Forelimb muscle (tissue), 1 donor: ENCODE data around the gene SCGN. TPM values are rescaled to one million over a fixed set of nuclear protein-coding genes. Genes with fewer than 3 reads are reported as not detected.
A peak's percentile ranks its signal among the peaks of the same experiment; 100 is the strongest.

ENCODE experiments used
- DNase-seq: peaks from one replicate; pipeline ENCODE4 v3.0.0-alpha.2; 2013; ENCODE audit warnings: low read depth
- polyA plus RNA-seq: library from polyadenylated mRNA; unstranded; fragments of 120-200 nt; gene quantifications from one replicate; pipeline ENCODE4 v1.2.1, GENCODE V29; 2013; ENCODE audit not compliant: insufficient read length

SCGN gene, protein sequence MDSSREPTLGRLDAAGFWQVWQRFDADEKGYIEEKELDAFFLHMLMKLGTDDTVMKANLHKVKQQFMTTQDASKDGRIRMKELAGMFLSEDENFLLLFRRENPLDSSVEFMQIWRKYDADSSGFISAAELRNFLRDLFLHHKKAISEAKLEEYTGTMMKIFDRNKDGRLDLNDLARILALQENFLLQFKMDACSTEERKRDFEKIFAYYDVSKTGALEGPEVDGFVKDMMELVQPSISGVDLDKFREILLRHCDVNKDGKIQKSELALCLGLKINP
- not detected for polyA plus RNA-seq

GRCh38 chr6:25652007-25652515, at the start of gene SCGN:
SCGN (plus strand) TSS chr6:25652215; CDS start chr6:25652404, 189 bp downstream.
- peak; percentile 31 for DNase-seq

DNA sequence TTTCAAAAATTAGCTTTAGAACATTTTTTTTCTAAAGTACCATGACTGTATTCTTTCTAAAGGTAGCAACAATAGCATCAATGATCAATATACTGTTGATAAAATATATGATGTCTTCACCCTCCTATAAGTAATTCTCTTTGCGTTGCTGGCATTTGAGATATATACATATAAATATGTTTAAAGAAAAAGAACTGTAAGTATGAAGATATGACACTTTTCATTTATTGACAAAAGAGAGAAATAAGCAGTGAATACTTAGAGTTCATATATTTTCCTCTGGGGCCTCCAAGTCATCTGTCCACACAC, 49.4 kb upstream of the SCGN start:
- no peak for DNase-seq

GRCh38 chr6:25603251-25603650, 48.8 kb upstream of the SCGN start:
- DNase-seq: no peak

DNA sequence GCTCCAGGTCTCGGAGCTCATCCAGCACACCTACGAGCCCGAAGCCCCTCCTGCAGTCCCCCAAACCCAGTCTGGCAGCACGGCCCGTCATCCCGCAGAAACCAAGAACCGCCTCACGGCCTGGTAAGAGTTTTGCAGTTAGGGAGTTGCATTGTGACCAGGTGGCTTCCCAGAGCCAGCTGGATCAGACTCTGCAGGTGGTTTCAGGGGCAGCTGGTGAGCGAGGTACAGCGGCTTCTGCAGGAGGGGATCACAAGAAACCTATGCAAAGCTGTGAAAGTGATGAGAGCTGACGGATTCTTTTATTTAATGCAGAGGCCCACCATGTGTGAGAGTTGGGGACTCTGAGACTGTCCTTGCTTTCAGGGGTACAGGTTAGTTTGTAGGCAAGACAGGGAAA, 45.9 kb upstream of the SCGN start:
- no peak for DNase-seq

DNA sequence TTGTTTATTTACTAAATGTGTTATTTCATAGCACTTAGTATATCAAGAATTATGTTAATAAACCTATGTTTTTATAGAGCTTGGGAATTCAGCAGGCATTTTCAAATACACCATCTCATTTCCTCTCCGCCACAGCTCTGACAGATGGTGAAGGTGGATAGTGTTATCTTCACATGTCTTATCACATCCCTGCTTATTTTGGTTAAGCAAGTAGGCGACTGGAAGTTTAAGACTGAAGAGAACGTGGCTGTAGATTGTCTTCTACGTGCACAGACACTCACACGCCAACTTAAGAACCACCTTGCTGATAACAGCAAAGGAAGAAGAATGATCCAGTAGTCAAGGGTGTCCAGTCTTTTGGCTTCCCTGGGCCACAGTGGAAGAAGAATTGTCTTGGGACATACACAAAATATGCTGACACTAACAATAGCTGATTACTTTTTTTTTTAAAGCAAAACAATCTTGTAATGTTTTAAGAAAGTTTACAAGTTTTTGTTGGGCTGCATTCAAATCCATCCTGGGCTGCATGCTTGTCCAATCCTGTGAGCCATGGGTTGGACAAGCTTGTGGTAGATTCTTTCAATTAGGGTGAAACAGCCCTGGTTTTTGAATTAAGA, 43.3 kb upstream of the SCGN start:
- DNase-seq: no peak

DNA sequence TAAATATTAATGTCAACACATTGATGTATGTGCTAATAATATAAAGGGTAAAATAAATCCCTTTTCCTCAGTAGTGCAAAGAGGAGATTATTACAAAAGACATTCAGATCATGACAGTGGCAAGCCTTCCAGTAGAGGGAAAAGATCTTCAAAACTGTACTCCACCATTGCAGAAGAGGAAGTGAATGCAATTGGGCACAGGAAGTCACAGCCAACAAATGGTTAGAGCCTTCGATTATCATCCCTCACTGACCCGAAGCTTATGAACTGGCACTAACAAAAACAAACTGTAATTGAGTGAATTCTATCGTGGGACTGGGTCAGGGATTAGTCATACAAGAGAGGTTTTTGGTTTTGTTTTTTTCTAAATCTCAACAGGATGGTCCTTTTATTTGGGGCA, 39.3 kb upstream of the SCGN start:
- no peak for DNase-seq

DNA sequence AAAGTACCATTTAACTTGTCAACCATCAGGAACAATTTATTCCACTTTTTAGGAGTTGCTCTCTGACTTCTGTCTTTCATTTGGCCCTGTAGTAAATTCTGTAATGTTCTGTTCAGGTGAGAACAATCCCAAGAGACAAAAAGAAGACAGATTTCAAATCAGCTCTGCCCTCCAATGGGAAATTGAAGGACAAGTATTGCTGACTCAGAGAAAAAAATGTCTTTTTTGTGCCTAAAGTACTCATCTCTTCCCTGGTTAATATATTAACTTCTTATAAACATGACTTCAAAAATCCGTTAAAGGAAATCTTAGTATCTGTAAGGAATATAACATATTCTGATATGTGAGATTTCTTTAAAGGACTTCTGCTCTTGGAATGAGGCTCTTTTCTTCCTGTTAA, 38.6 kb upstream of the SCGN start:
- DNase-seq: no peak

DNA sequence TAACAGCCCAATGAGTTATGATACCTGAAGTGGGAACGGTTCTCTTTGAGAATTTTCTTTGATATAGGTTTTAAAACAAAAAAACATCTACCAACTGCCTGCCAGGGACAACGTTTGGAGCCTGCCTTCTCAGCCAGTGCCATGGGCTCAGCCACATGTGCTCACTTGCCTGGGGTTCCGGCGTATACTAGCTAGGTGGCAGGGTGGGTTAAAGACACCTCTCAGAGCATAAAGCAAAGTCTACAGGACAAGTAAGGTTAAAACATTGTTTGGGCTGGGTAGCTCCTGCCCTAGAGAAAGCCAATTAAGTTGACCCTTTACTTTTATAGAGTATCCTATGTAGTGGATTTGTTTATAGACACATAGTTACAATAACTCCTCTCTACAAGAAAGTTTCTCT, 38.0 kb upstream of the SCGN start:
- DNase-seq: no peak

DNA sequence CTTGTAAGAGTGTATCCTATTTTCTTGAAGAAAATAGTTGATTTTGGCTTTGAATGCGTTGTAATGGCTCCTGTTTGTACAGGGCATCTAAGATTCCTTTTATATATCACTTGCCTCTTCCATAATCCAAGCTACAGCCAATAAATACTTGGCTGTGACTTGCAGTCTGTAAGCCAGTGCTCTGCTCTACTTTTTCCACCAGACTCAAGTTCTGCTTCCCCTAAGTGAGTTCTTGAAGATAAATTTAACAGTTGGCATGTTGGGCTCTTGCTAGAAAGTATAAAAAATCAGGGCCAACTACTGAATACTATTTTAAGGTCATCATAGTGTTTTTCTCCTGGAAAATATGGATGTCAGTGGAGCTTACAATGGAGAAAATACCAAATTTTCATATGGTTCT, 36.5 kb upstream of the SCGN start:
- DNase-seq: no peak

- no peak for DNase-seq
Observed at GRCh38 chr6:25617997-25618396, 34.0 kb upstream of the SCGN start.

- DNase-seq: no peak
Observed at GRCh38 chr6:25619217-25619616, 32.8 kb upstream of the SCGN start.

- no peak for DNase-seq
Observed at GRCh38 chr6:25620391-25620790, 31.6 kb upstream of the SCGN start.

DNA sequence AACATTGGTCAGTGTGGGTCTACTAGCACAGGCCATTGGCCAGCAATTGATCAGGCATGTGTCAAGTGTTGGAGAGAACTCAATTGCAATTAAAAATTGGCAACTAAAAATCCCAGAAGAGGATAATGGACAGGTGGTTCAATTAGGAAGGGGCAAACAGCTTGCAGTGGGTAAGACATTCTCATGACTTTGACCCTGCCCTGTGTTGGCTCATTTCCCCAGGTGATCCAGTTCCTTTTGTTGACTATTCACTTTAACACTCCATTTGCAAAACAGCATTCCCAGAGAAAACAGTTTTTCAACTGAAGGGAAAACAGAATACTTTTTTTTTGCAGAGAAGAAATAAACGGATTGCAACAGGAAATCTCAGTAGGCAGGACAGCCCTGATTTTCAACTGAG, 28.9 kb upstream of the SCGN start:
- DNase-seq: no peak

GRCh38 chr6:25623879-25624278, 28.1 kb upstream of the SCGN start:
- no peak for DNase-seq

- no peak for DNase-seq
Observed at GRCh38 chr6:25627001-25627400, 25.0 kb upstream of the SCGN start.

DNA sequence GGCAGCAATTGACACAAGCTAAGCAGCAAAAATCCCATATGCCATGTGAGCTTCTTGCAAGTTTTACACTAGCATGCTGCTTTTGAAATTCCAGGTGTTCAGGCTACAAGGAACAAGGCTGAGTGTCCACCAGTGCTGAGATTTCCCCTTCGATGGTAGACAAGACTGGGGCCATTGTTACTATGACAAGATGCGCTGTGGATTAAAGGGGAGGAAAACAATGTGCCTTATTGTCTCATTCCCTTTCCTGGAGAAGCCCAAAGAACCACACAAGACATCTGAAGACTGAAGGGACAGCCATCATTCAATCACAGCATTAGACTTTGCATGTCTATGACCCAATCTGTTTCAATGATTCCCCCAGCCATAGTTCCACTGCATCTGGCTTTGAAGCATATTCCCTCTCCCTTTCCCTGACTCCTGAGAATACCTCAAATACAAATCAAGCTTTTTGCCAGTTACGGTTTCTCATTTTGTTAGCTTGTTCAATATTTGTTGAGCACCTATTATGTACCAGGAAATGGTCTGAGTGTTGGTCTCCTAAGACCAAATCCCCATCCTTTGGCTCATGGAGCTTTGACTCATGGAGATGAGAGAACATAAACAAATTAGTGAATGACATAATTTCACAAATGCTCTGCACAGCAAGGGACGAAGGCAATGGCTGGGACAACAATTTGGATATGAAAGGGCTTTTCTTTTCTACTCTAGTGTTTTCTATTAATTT, 23.4 kb upstream of the SCGN start:
- DNase-seq: no peak

- no peak for DNase-seq
Observed at GRCh38 chr6:25629198-25629576, 22.8 kb upstream of the SCGN start.

DNA sequence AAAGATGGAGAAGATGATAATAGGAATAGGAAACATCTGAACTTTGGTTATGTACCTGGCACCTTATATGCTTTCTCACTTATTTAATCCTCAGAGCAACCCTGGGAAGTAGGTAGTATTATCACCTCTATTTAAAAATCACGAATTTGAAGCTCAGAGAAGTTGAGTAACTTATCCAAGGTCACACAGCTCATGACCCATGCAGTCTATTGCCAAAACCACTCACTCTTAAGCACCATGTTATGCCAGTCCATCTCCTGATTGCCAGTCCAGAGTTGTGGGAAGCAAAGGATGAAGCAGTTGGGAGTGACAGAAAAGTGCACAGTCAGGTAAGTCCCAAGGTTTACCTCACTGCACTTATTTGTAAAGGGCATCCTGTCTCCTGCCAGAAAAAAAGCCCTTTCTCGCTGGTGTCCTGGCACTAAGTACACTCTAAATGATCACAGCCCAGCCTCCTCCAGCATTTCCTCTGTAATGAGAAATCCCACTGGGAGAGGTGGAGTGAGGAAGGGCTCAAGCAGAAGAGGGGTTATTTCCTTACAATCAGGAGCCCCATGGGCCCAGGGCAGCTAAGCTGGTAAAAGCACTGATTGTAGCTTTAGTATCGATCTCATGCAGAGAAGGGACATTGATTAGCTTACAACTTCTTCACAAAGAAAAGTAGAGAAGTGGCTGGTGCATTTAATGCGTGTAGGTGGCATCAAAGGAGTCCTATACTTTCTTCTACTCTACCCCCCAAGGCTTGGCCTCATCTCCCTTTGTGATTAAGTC, 21.3 kb upstream of the SCGN start:
- no peak for DNase-seq

GRCh38 chr6:25635886-25636317, 16.1 kb upstream of the SCGN start:
- DNase-seq: no peak

DNA sequence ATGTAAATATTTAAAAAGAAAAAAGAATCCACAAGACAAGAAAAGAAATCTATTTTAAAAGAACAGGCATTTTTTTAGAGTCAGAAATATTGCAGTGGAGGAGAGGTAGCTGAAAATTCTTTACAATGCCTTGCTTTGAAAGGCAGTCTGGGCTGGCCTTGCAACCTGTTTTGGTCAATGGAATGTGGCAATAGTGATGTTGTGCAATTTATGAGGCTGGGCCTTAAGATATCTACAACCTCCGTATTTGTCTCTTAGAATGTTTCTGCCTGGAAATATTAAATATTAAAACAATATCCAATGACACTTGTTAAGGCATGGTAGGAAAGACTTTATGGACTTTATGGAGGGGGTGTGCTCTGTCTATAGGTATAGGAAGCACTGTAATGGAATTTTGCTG, 14.8 kb upstream of the SCGN start:
- no peak for DNase-seq

- no peak for DNase-seq
Observed at GRCh38 chr6:25637960-25638434, 14.0 kb upstream of the SCGN start.

GRCh38 chr6:25639653-25640052, 12.4 kb upstream of the SCGN start:
- no peak for DNase-seq
